Brain microvascular endothelial cell (primary cell): ENCODE results near the gene LDLRAD4.

Source experiments
- DNase-seq: peaks from one replicate; pipeline ENCODE4 v3.0.0-alpha.2; 2020
- H3K27ac ChIP-seq: fragments of 250-450 bp; sonication (Bioruptor Pico); 2 replicates; pipeline ENCODE4 v1.5.1; 2020; ENCODE audit warnings: mild to moderate bottlenecking, moderate library complexity
- H3K27me3 ChIP-seq: fragments of 250-450 bp; sonication (Bioruptor Pico); replicated peaks from 2 replicates; pipeline ENCODE4 v1.5.1; 2020; ENCODE audit warnings: mild to moderate bottlenecking
- H3K36me3 ChIP-seq: fragments of 250-450 bp; sonication (Bioruptor Pico); replicated peaks from 2 replicates; pipeline ENCODE4 v1.5.1; 2020; ENCODE audit warnings: mild to moderate bottlenecking
- H3K4me3 ChIP-seq: 2 replicates; pipeline ENCODE4 v1.5.1; 2011; ENCODE audit warnings: low read depth, mild to moderate bottlenecking, control low read depth, low read length, moderate library complexity
- CTCF ChIP-seq: IDR thresholded peaks from 2 replicates; pipeline ENCODE4 v1.5.1; 2011; ENCODE audit warnings: low read depth, mild to moderate bottlenecking, moderate library complexity, low read length, control low read depth, inconsistent platforms; ENCODE audit errors: missing control alignments
- in situ Hi-C: cut with HindIII; loops from 2 replicates; pipeline ENCODE4 v1.10.0; 2017; ENCODE audit warnings: low sequenced_read_pairs, low pct_ligation_motif_present

The LDLRAD4 gene

DNA sequence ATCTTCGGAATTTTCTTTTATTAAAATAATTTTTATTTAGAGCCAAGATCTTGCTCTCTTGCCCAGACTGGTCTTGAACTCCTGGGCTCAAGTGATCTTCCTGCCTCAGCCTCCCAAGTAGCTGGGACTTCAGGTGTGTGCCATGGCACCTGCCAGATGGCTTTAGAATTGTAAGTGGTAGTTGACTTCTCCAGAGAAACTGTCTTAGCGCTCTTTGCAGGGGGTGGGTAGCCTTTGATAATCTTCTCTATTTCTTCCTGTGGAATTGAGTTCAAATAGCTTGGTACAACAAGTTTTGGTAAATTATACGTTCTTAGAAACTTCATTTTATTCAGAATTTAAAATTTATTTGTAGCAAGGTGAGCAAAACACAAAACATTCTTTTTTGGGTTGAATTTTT lies 113.3 kb downstream of the LDLRAD4 start:
- no peak for DNase-seq
- Histone ChIP-seq H3K27me3 (no peaks in the 10 kb centered on the region), H3K27ac (no peak overlapping the region), H3K36me3 (no peaks in the 10 kb centered on the region), H3K4me3 (no peak overlapping the region)
- no peak for TF ChIP-seq CTCF
- in situ Hi-C loops, result no loop called here

DNA sequence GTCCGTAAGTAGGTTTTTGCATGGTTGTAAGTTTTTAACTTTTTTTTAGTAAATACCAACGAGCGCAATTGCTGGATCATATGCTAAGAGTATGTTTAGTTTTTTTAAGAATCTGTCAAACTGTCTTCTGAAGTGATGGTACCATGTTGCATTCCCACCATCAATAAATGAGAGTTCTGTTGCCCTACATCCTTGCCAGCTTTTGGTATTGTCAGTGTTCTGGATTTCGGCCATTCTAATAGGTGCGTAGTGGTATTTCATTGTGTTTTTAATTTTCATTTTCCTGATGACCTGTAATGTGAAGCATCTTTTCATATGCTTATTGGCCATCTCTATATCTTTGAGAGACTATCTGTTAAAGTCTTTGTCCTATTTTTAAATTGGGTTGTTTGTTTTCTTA lies 114.3 kb downstream of the LDLRAD4 start:
- no peak for DNase-seq
- Histone ChIP-seq H3K4me3 (no peak overlapping the region), H3K27ac (no peak overlapping the region), H3K27me3 (no peaks in the 10 kb centered on the region), H3K36me3 (no peaks in the 10 kb centered on the region)
- in situ Hi-C loops, result no loop called here
- no peak for TF ChIP-seq CTCF

- Histone ChIP-seq H3K36me3 (no peaks in the 10 kb centered on the region), H3K27me3 (no peaks in the 10 kb centered on the region), H3K4me3 (no peak overlapping the region), H3K27ac (no peak overlapping the region)
- no peak for TF ChIP-seq CTCF
- DNase-seq, result no peak
- in situ Hi-C loops, result no loop called here
These were observed 117.3 kb downstream of the LDLRAD4 start for GRCh38 chr18:13335903-13336302.

DNA sequence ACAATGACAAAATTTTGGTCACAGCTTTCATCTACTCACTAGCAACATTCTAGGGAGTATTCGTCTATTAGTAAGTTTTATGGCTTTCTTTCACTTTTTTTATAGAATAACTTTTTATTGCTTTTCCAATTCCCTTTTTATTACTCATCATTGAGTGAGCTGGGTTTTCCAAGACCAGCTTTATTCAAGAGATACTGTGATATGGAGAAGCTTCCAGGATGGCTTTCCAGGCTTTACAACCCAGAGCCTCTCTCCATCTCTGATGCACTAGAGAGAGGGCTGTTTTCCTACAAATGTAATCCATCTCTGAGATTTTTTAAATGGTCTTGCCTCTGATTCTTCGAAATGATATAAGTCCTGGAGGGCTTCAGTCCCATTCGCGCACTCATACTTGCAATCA lies 118.3 kb downstream of the LDLRAD4 start:
- no peak for DNase-seq
- Histone ChIP-seq H3K36me3 (no peaks in the 10 kb centered on the region), H3K27me3 (no peaks in the 10 kb centered on the region), H3K4me3 (no peak overlapping the region), H3K27ac (no peak overlapping the region)
- in situ Hi-C loops, result no loop called here
- no peak for TF ChIP-seq CTCF

GRCh38 chr18:13337369-13337768 lies 118.8 kb downstream of the LDLRAD4 start:
- no peaks in the 10 kb centered on the region for H3K27me3 ChIP-seq
- in situ Hi-C loops, result no loop called here
- DNase-seq, result no peak
- no peak for TF ChIP-seq CTCF
- no peak overlapping the region for H3K27ac ChIP-seq
- H3K4me3 ChIP-seq, result no peak overlapping the region
- no peaks in the 10 kb centered on the region for H3K36me3 ChIP-seq

- TF ChIP-seq CTCF, result no peak
- Histone ChIP-seq H3K27ac (no peak overlapping the region), H3K4me3 (no peak overlapping the region), H3K36me3 (no peaks in the 10 kb centered on the region), H3K27me3 (no peaks in the 10 kb centered on the region)
- in situ Hi-C loops, result no loop called here
- DNase-seq, result no peak
These were observed 119.8 kb downstream of the LDLRAD4 start for GRCh38 chr18:13338318-13338717.
